Left forelimb (tissue), 1 donor: ENCODE data around the gene DMAC2L.

Experiments
- DNase-seq: peaks from one replicate; pipeline ENCODE4 v3.0.0-alpha.2; 2018; ENCODE audit warnings: low spot score

DMAC2L gene

GRCh38 chr14:50331596-50331995 lies 19.5 kb downstream of the DMAC2L start:
- DNase-seq = no peak

DNA sequence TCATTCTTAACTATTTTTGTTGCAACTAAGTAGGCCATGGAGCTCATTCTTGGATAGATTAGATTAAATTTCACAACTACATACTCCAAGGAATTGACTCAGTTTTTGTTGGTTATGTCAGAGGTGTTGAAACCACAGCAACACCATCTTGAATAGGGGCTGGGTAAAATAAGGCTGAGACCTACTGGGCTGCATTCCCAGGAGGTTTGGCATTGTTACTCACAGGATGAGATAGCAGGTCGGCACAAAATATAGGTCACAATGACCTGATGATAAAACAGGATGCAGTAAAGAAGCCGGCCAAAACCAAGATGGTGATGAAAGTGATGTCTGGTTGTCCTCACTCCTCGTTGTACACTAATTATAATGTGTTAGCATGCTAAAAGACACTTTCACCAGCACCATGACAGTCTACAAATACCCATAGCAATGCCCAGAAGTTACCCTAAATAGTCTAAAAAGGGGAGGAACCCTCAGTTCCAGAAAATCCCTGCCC lies 20.9 kb downstream of the DMAC2L start:
- no peak for DNase-seq

DNA sequence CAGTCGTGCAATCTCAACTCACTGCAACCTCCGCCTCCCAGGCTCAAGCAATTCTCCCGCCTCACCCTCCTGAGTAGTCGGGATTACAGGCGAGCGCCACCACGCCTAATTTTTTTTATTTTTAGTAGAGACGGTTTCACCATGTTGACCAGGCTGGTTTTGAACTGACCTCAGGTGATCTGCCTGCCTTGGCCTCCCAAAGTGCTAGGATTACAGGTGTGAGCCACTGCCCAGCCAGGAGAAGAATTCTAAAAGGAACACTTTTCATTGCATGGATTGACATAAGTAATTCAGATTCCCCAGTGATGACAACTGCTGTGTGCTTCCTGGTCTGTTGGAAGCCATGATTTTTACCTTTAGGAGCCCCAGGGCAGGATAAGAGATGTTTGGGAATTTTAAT lies 22.1 kb downstream of the DMAC2L start:
- DNase-seq = no peak

DNA sequence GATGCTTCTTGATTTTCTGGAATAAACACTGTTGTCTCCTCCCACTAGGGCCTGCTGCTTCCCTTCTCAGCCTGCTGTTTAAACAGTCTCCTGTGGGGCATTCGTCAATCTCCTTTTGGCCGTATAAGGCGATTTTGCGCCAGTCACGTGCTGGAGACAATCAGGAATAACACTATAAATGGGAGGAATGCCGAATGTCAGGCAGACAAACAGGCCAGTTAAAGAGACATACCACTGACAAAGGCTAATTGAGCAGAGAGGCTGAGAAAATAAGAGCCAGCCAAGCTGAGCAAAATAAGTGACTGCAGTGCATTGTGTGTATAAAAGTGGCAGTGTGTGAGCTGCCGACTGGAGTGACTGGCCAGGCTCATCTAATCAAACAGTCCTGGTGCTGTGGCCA lies 23.3 kb downstream of the DMAC2L start:
- no peak for DNase-seq

GRCh38 chr14:50335989-50336824 lies 24.1 kb downstream of the DMAC2L start:
- no peak for DNase-seq

DNA sequence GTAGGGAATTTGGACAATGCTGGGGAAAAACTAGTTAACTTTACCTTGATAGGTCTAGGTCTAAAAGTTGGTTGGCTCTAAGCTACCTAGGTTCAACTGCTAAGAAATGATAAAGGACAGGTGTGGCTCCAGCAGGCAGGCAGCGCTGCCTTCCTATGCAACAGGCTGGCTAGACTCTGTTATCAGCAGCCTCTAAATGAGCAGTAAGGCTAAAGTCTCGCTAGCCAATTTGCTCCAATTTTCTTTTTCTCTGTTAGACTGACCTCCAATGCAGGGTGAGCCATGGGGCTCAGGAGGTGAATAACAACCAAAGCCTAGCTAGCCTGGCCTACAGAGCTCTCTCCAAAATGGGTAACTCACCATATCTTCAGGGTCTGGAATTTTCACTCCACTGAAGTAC lies 26.5 kb downstream of the DMAC2L start:
- DNase-seq = no peak

- DNase-seq = no peak
Measured at GRCh38 chr14:50339178-50339804, 27.2 kb downstream of the DMAC2L start.

GRCh38 chr14:50340045-50340444 lies 27.9 kb downstream of the DMAC2L start:
- no peak for DNase-seq

- DNase-seq = no peak
Measured at GRCh38 chr14:50340963-50341362, 28.8 kb downstream of the DMAC2L start.

DNA sequence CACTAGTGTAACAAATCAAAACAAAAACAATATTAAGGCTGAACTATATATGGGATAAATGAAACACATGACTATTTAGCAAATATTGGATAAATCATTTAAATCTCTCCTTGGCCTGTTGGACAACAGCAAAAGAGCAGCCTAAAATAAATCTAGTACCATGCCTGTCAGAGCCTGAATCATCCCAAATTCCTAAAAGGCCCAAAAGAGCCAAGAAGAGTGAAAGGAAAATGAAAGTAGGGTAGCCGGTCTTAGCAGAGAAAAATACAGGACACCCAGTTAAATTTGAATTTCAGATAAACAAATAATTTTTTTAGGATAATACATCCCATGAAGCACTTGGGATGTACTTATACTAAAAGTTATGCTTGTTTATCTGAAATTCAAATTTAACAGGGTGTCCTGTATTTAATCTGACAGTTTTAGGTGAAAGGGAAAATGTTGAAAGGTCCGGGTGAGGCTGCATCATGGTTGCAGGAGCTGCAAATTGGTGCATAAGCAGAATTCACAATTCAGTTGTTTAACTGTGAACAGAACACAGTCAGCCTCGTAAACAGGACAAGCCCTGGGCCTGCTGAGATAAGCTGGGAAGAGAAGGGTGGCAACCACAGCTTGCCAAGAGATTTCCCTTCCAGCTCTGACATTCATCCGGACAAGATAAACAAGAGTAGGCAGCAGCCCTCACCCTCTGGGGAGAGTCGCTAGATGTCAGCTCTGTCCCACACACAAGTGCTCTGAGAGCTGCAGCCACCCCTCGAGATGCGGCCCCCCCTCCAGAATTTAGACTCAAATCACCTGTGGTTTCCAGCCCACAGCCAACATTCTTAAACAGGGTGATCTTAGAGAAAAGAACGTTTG lies 30.3 kb downstream of the DMAC2L start:
- DNase-seq = no peak

- DNase-seq = no peak
Measured at GRCh38 chr14:50343434-50343833, 31.3 kb downstream of the DMAC2L start.

- no peak for DNase-seq
Measured at GRCh38 chr14:50344116-50344775, 32.1 kb downstream of the DMAC2L start.

DNA sequence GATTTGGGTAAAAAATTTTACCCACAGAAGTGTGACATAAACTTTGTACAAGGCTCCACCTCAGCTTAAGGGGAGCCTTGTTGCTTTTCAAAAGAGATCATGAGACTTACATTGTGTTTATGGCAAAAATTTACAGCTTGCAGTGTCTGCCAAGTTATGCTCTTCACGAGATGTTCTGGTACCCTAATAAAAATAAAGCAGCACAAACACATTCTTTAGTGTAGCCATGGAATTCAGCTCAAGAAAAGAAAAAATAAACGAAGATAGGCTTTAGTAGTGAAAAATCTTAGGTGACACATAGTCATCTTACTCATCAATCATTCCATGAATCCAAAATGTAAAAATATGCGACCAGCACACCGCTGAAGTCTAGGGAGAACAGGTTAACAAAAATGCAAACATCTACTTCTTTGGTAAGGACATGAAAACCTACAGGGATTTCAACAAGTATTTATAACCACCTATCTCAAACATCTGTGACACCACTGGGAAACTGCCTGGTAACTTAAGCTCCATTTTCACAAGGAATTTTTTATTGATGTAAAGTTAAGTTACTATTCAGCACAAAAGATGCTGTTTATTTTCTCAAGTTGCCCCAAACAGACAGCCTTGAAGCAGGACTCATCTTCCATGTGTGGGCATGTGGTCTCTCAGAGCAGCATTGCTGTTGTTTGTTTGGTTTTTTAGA lies 32.9 kb downstream of the DMAC2L start:
- no peak for DNase-seq

DNA sequence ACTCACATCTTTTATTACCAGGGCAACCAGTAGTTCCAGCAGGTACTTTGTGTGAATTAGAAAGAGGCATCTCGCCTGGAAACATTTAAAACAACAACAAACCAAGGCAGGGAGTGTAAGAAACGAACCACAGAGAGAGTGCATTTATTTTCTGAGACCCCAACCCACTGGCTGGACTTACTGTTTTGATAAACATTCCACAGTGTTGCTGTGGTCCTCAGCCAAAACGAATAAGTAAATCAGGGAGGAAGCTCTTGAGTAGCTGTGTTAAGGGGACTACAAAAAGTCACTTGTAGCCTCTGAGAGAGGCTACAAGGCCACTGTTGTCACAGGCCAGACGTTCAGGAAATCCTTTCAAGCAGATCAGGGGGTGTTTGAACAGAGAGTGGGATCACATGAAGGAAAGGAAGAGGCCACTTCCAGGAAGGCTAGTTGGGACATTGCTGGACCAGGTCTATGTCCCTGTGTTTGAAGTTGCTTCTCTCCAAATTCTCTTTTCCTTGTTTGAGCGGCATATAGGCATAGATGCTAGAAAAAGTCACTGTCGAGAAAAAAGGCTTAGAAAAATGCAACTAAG lies 33.8 kb downstream of the DMAC2L start:
- DNase-seq = no peak

- DNase-seq = no peak
Measured at GRCh38 chr14:50347521-50347920, 35.4 kb downstream of the DMAC2L start.

- no peak for DNase-seq
Measured at GRCh38 chr14:50348933-50349332, 36.8 kb downstream of the DMAC2L start.

DNA sequence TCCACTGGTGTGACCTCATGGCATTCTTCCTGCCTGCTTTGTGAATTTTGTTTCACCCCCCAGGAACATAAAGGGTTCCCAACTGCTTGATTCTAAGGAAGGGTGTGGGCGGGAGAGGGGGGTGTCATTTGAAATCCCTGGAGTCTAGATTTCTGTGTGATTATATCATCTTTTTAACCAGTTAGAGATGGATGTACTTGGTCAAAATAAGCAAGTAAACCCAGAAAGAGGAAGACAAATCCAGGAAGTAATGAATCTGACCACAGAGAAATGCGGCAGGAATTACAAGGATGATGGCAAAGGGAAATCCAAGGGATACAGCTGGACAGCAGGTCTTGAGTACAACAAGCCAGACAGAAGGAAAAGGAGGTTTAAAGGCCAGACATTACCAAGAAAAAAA lies 38.9 kb downstream of the DMAC2L start:
- DNase-seq = no peak

DNA sequence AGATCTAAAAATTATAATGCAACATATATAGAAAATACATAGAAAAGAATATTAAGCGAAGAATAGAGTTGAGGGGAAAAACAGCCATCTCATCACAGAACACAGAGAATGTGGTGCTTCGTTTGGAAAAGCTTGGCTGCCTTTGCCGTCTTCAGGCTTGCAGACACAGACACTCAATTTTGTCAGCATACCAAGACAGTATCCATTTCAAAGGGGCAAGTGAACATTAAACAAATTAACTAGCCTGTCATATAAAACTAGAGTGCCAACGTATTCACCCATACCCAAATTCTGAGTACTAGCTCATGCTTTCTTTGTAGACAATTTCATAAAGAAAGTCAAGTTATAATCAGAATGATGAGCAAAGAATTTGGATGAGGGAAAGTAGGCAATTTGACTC lies 40.5 kb downstream of the DMAC2L start:
- DNase-seq = no peak

GRCh38 chr14:50353126-50353525 lies 41.0 kb downstream of the DMAC2L start:
- no peak for DNase-seq

GRCh38 chr14:50354527-50354926 lies 42.4 kb downstream of the DMAC2L start:
- DNase-seq = no peak

DNA sequence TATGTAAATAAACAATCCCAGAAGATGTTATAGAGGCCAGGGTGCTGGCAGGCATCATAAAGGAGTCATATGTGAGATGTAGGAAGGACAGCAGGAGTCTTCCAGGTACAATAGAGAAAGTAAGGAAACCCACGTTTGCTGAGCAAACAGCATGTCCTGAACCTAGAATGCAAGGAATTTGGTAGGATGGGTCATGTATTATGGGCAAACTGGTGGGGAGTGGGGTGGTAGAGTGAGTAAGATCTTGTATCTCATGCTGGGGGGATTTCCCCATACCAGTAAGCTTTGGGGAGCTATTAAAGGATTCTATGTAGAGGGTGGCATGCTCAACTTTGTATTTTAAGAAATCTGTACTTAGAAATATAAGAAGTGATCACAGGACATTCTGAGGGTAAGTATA lies 43.6 kb downstream of the DMAC2L start:
- no peak for DNase-seq
